Panc1 (cell line): ENCODE results near the gene KRTAP10-9. TPM values are rescaled to one million over a fixed set of nuclear protein-coding genes. Genes with fewer than 3 reads are reported as not detected.

ENCODE experiments used
- ATAC-seq: fragments of 200-7000 bp; cut with Tn5 transposase; 2 replicates; pipeline ENCODE4 v1.9.1; 2020; ENCODE audit warnings: mild to moderate bottlenecking, moderate library complexity
- BruUV-seq: library from RNA; stranded (reverse); fragments of 400-500 nt; replicated peaks from 2 replicates; lab custom pipeline; 2021; lab: Mats Ljungman, UMichigan
- CTCF ChIA-PET: fragments of 300-600 bp; sonication (Branson Sonifier 250); formaldehyde crosslinking; loops from one replicate; lab custom pipeline; 2022; ENCODE audit warnings: antibody characterized with exemption; lab: Charles Lee
- POLR2A ChIA-PET: fragments of 300-600 bp; sonication (Branson Sonifier 250); formaldehyde crosslinking; loops from one replicate; lab custom pipeline; 2022; ENCODE audit warnings: antibody characterized with exemption; lab: Charles Lee
- DNase-seq: peaks from one replicate; pipeline ENCODE4 v3.0.0-alpha.2; 2010; ENCODE audit warnings: low read depth, low spot score
- H3K27ac ChIP-seq: 2 replicates; pipeline ENCODE4 v1.5.1; 2011; ENCODE audit warnings: mild to moderate bottlenecking, low read length, inconsistent platforms
- H3K27me3 ChIP-seq: fragments of 200-500 bp; sonication (Bioruptor generic); 2 replicates; pipeline ENCODE4 v1.6.0; 2014; ENCODE audit warnings: low read length, inconsistent platforms; ENCODE audit not compliant: control insufficient read depth, insufficient read depth
- H3K36me3 ChIP-seq: fragments of 200-500 bp; sonication (Bioruptor generic); 2 replicates; pipeline ENCODE4 v1.5.1; 2014; ENCODE audit warnings: inconsistent platforms, mild to moderate bottlenecking, low read length, moderate library complexity; ENCODE audit not compliant: control insufficient read depth, insufficient read depth
- H3K4me1 ChIP-seq: 2 replicates; pipeline ENCODE4 v1.5.1; 2011; ENCODE audit warnings: inconsistent platforms, mild to moderate bottlenecking, low read length, moderate library complexity; ENCODE audit not compliant: control insufficient read depth, insufficient read depth
- H3K4me3 ChIP-seq, 2 experiments: 2 replicates each; pipeline ENCODE4 v1.5.1; 2011 to 2012; ENCODE audit warnings: low read depth in 2 of 2, low read length in 2 of 2, mild to moderate bottlenecking in 2 of 2, inconsistent platforms in 1 of 2, moderate library complexity in 1 of 2
- H3K9me3 ChIP-seq: fragments of 200-500 bp; sonication (Bioruptor generic); 2 replicates; pipeline ENCODE4 v1.5.1; 2014; ENCODE audit warnings: low read depth, mild to moderate bottlenecking, inconsistent platforms, low read length, moderate library complexity; ENCODE audit not compliant: control insufficient read depth, insufficient read depth
- CTCF ChIP-seq: fragments of 450-650 bp; IDR thresholded peaks from 2 replicates; pipeline ENCODE4 v1.5.1; 2017; ENCODE audit warnings: mild to moderate bottlenecking
- POLR2AphosphoS5 ChIP-seq: IDR thresholded peaks from 2 replicates; pipeline ENCODE4 v1.6.1; 2012; ENCODE audit warnings: mild to moderate bottlenecking, low read depth, low read length, moderate library complexity
- REST ChIP-seq, 2 experiments: IDR thresholded peaks; 2 replicates each; pipeline ENCODE4 v1.6.1; 2011 to 2012; ENCODE audit warnings: low read depth in 2 of 2, control low read depth in 1 of 2, low read length in 1 of 2, mild to moderate bottlenecking in 1 of 2, moderate library complexity in 1 of 2; ENCODE audit not compliant: insufficient read depth in 1 of 2
- SIN3A ChIP-seq: IDR thresholded peaks from 2 replicates; pipeline ENCODE4 v1.6.1; 2012; ENCODE audit warnings: low read depth, mild to moderate bottlenecking, low read length, moderate library complexity, borderline replicate concordance; ENCODE audit not compliant: insufficient read depth
- TCF7L2 ChIP-seq: IDR thresholded peaks from 2 replicates; pipeline ENCODE4 v1.6.1; 2011; ENCODE audit warnings: mild to moderate bottlenecking, low read depth, low read length, inconsistent platforms
- in situ Hi-C: cut with HindIII; loops from 2 replicates; pipeline ENCODE4 v1.10.0; 2016; ENCODE audit warnings: low sequenced_read_pairs, low pct_unique_long_range_greater_than_20kb
- intact Hi-C: fragments of 100-400 bp; cut with micrococcal nuclease; formaldehyde crosslinking; loops from one replicate; pipeline ENCODE4 v1.10.0; 2022; ENCODE audit not compliant: unreplicated experiment
- total RNA-seq: library from RNA; stranded (reverse); gene quantifications from one replicate; pipeline ENCODE4 v1.2.1, GENCODE V29; 2021; ENCODE audit not compliant: unreplicated experiment

Gene KRTAP10-9
- total RNA-seq, 1 experiment from 2014 or later = not detected

DNA sequence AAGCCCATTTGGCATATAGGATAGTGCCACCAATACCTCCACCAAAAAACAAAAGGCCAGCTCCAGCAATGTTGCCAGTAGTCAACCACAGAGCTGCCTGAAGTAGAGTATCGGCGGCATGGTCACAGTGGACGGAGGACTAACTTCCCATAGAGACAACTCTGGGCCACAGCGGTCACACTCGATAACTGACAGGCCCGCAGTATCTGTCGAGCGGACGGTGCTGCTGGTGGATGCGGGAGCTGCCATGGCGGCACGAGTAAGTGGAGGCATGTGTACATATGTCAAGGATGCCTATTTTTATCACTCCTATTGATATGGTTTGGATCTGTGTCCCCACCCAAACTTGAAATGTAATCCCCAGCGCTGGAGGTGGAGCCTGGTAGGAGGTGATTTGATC, 51.0 kb downstream of the KRTAP10-9 start:
- ChIA-PET POLR2A (no interaction called here), CTCF (no interaction called here)
- no peaks in the 10 kb centered on the region; the same call in 1 of the 2 replicates for H3K27me3 ChIP-seq
- no peaks in the 10 kb centered on the region for H3K4me1 ChIP-seq
- in situ Hi-C loops = no loop called here
- BruUV-seq = no TSS peak
- H3K9me3 ChIP-seq = no peaks in the 10 kb centered on the region
- TF ChIP-seq TCF7L2 (no peak), REST (IDR thresholded peaks at IDR 0.05; ENCODE audit: insufficient read depth in 1 of 2, low read depth in 2 of 2, low read length in 1 of 2) (no peak), CTCF (no peak), SIN3A (no peak), POLR2AphosphoS5 (no peak)
- DNase-seq (no peak), ATAC-seq (no peak)
- no peaks in the 10 kb centered on the region for H3K36me3 ChIP-seq
- H3K4me3 ChIP-seq = no peak overlapping the region
- intact Hi-C loops = no loop called here
- no peak overlapping the region for H3K27ac ChIP-seq

Other genes starting within 250 kb of the KRTAP10-9 start
- gene LRRC3, start 171.6 kb upstream of the KRTAP10-9 start, total RNA-seq = 3.3 TPM
- gene KRTAP10-1, start 86.9 kb upstream of the KRTAP10-9 start, total RNA-seq = not detected
- gene KRTAP10-2, start 75.6 kb upstream of the KRTAP10-9 start, total RNA-seq = not detected
- gene KRTAP10-3, start 68.3 kb upstream of the KRTAP10-9 start, total RNA-seq = not detected
- gene KRTAP10-4, start 53.4 kb upstream of the KRTAP10-9 start, total RNA-seq = not detected
- not detected for gene KRTAP10-5, start 46.5 kb upstream of the KRTAP10-9 start, total RNA-seq
- gene KRTAP10-6, start 34.6 kb upstream of the KRTAP10-9 start, total RNA-seq = not detected
- gene KRTAP10-7, start 26.5 kb upstream of the KRTAP10-9 start, total RNA-seq = not detected
- not detected for gene KRTAP10-8, start 15.0 kb upstream of the KRTAP10-9 start, total RNA-seq
- not detected for gene KRTAP10-10, start 10.3 kb downstream of the KRTAP10-9 start, total RNA-seq
- not detected for gene KRTAP10-11, start 19.3 kb downstream of the KRTAP10-9 start, total RNA-seq
- gene KRTAP12-4, start 27.6 kb downstream of the KRTAP10-9 start, total RNA-seq = not detected
- gene KRTAP12-3, start 30.8 kb downstream of the KRTAP10-9 start, total RNA-seq = not detected
- gene KRTAP12-2, start 39.8 kb downstream of the KRTAP10-9 start, total RNA-seq = not detected
- not detected for gene KRTAP12-1, start 55.1 kb downstream of the KRTAP10-9 start, total RNA-seq
- gene KRTAP10-12, start 70.1 kb downstream of the KRTAP10-9 start, total RNA-seq = not detected
- not detected for gene TSPEAR, start 84.5 kb downstream of the KRTAP10-9 start, total RNA-seq
- gene UBE2G2, start 174.7 kb downstream of the KRTAP10-9 start, total RNA-seq = 77.4 TPM
- 41.4 TPM for gene SUMO3, start 191.0 kb downstream of the KRTAP10-9 start, total RNA-seq
- gene PTTG1IP, start 246.6 kb downstream of the KRTAP10-9 start, total RNA-seq = 226 TPM